GM10266 (cell line): Measurements from ENCODE around the gene COL6A2.

Experiments used
- DNase-seq: peaks from one replicate; pipeline ENCODE4 v3.0.0; 2012; ENCODE audit errors: extremely low spot score
- CTCF ChIP-seq: IDR thresholded peaks from 2 replicates; pipeline ENCODE4 v1.5.1; 2012; ENCODE audit warnings: mild to moderate bottlenecking, low read depth; ENCODE audit not compliant: control insufficient read depth, insufficient read depth; ENCODE audit errors: missing control alignments

The COL6A2 gene

GRCh38 chr21:46147429-46147828, 49.5 kb downstream of the COL6A2 start:
- peak; percentile 73 for DNase-seq
- TF ChIP-seq CTCF: peak; percentile 80

GRCh38 chr21:46148106-46148505, 50.2 kb downstream of the COL6A2 start:
- DNase-seq: no peak
- no peak for TF ChIP-seq CTCF

- no peak for DNase-seq
- no peak for TF ChIP-seq CTCF
Observed at GRCh38 chr21:46149205-46149901, 51.4 kb downstream of the COL6A2 start.

GRCh38 chr21:46150073-46150472, 52.2 kb downstream of the COL6A2 start:
- DNase-seq: no peak
- no peak for TF ChIP-seq CTCF

- no peak for DNase-seq
- TF ChIP-seq CTCF: no peak
Observed at GRCh38 chr21:46150491-46151121, 52.7 kb downstream of the COL6A2 start.

- DNase-seq: no peak
- TF ChIP-seq CTCF: no peak
Observed at GRCh38 chr21:46151261-46151988, 53.5 kb downstream of the COL6A2 start.
